ENCODE measurements around the gene TCF4. TPM values are rescaled to one million over a fixed set of nuclear protein-coding genes. Genes with fewer than 3 reads are reported as not detected.

TCF4 gene
- total and polyA plus RNA-seq, 7 experiments from 2014 or later: 0.94 to 21.8 (median 2.6) TPM

- Histone ChIP-seq H3K9me3 (ENCODE audit: control insufficient read depth in 2 of 3, low read length in 3 of 3) (no peaks in the 10 kb centered on the region), H3K27me3 (ENCODE audit: control insufficient read depth in 2 of 2, insufficient read depth in 2 of 2, low read length in 2 of 2) (no peaks in the 10 kb centered on the region), H3K27ac (ENCODE audit: low read depth, low read length) (no peak overlapping the region), H3K4me1 (ENCODE audit: control insufficient read depth in 2 of 2, insufficient read depth in 2 of 2, low read length in 2 of 2) (no peaks in the 10 kb centered on the region), H3K4me3 (ENCODE audit: low read length) (no peak overlapping the region), H3K36me3 (ENCODE audit: control insufficient read depth in 2 of 3, insufficient read depth in 3 of 3, low read length in 3 of 3) (no peaks in the 10 kb centered on the region)
- POLR2A ChIA-PET: no interaction called here
- ATAC-seq: no peak
- no peak for DNase-seq
- Mint-ChIP-seq H3K27ac (no peak overlapping the region), H3K4me1 (no peaks in the 10 kb centered on the region), H3K27me3 (peaks cover 0 to 4% (median 0%) of the 10 kb centered on the region in 5 donors), H3K36me3 (no peaks in the 10 kb centered on the region), H3K4me3 (no peak overlapping the region), H3K9me3 (no peaks in the 10 kb centered on the region)
- intact Hi-C loops (cut with micrococcal nuclease): no loop called here
- CTCF ChIA-PET: no interaction called here
Measured at GRCh38 chr18:55524353-55525073, 63.5 kb downstream of the TCF4 start.

- peaks cover 0 to 4% (median 0%) of the 10 kb centered on the region in 5 donors for H3K27me3 Mint-ChIP-seq
- H3K4me1 ChIP-seq (ENCODE audit: control insufficient read depth in 2 of 2, insufficient read depth in 2 of 2, low read length in 2 of 2): no peaks in the 10 kb centered on the region
- H3K27ac ChIP-seq (ENCODE audit: low read depth, low read length): no peak overlapping the region
- DNase-seq (no peak), ATAC-seq (no peak)
- no peak overlapping the region for H3K4me3 ChIP-seq (ENCODE audit: low read length)
- H3K27ac Mint-ChIP-seq: no peak overlapping the region
- H3K4me3 Mint-ChIP-seq: no peak overlapping the region
- POLR2A ChIA-PET: no interaction called here
- no peaks in the 10 kb centered on the region for H3K9me3 Mint-ChIP-seq
- H3K36me3 Mint-ChIP-seq: no peaks in the 10 kb centered on the region
- no peaks in the 10 kb centered on the region for H3K4me1 Mint-ChIP-seq
- no peaks in the 10 kb centered on the region for H3K9me3 ChIP-seq (ENCODE audit: control insufficient read depth in 2 of 3, low read length in 3 of 3)
- CTCF ChIA-PET: no interaction called here
- no peaks in the 10 kb centered on the region for H3K27me3 ChIP-seq (ENCODE audit: control insufficient read depth in 2 of 2, insufficient read depth in 2 of 2, low read length in 2 of 2)
- H3K36me3 ChIP-seq (ENCODE audit: control insufficient read depth in 2 of 3, insufficient read depth in 3 of 3, low read length in 3 of 3): no peaks in the 10 kb centered on the region
- intact Hi-C loops (cut with micrococcal nuclease): no loop called here
Measured at GRCh38 chr18:55523001-55523400, 65.0 kb downstream of the TCF4 start.

GRCh38 chr18:55522011-55522410, 66.0 kb downstream of the TCF4 start:
- H3K4me1 ChIP-seq (ENCODE audit: control insufficient read depth in 2 of 2, insufficient read depth in 2 of 2, low read length in 2 of 2): no peaks in the 10 kb centered on the region
- DNase-seq (no peak), ATAC-seq (no peak)
- Mint-ChIP-seq H3K36me3 (no peaks in the 10 kb centered on the region), H3K4me1 (no peaks in the 10 kb centered on the region), H3K4me3 (no peak overlapping the region), H3K9me3 (no peaks in the 10 kb centered on the region), H3K27ac (no peak overlapping the region), H3K27me3 (peaks cover 0 to 2% (median 0%) of the 10 kb centered on the region in 5 donors)
- H3K27me3 ChIP-seq (ENCODE audit: control insufficient read depth in 2 of 2, insufficient read depth in 2 of 2, low read length in 2 of 2): no peaks in the 10 kb centered on the region
- no peaks in the 10 kb centered on the region for H3K36me3 ChIP-seq (ENCODE audit: control insufficient read depth in 2 of 3, insufficient read depth in 3 of 3, low read length in 3 of 3)
- CTCF ChIA-PET: no interaction called here
- no peak overlapping the region for H3K4me3 ChIP-seq (ENCODE audit: low read length)
- intact Hi-C loops (cut with micrococcal nuclease): loop anchor here in 1 of 2 donors (1.0 kb wide), 1 partner anchor 106 kb away; no protein-coding TSS in a partner anchor
- H3K9me3 ChIP-seq (ENCODE audit: control insufficient read depth in 2 of 3, low read length in 3 of 3): no peaks in the 10 kb centered on the region
- POLR2A ChIA-PET: no interaction called here
- no peak overlapping the region for H3K27ac ChIP-seq (ENCODE audit: low read depth, low read length)

GRCh38 chr18:55517055-55517454, 70.9 kb downstream of the TCF4 start:
- Histone ChIP-seq H3K9me3 (ENCODE audit: control insufficient read depth in 2 of 3, low read length in 3 of 3) (no peaks in the 10 kb centered on the region), H3K4me3 (ENCODE audit: low read length) (no peak overlapping the region), H3K36me3 (ENCODE audit: control insufficient read depth in 2 of 3, insufficient read depth in 3 of 3, low read length in 3 of 3) (no peaks in the 10 kb centered on the region), H3K27me3 (ENCODE audit: control insufficient read depth in 2 of 2, insufficient read depth in 2 of 2, low read length in 2 of 2) (no peaks in the 10 kb centered on the region), H3K4me1 (ENCODE audit: control insufficient read depth in 2 of 2, insufficient read depth in 2 of 2, low read length in 2 of 2) (no peaks in the 10 kb centered on the region), H3K27ac (ENCODE audit: low read depth, low read length) (no peak overlapping the region)
- Mint-ChIP-seq H3K4me3 (no peak overlapping the region), H3K27me3 (no peaks in the 10 kb centered on the region), H3K27ac (no peak overlapping the region), H3K9me3 (no peaks in the 10 kb centered on the region), H3K4me1 (no peaks in the 10 kb centered on the region), H3K36me3 (no peaks in the 10 kb centered on the region)
- DNase-seq (no peak), ATAC-seq (no peak)
- CTCF ChIA-PET: no interaction called here
- POLR2A ChIA-PET: no interaction called here
- intact Hi-C loops (cut with micrococcal nuclease): no loop called here

GRCh38 chr18:55515941-55516710, 71.9 kb downstream of the TCF4 start:
- ATAC-seq: no peak
- Mint-ChIP-seq H3K4me1 (no peaks in the 10 kb centered on the region), H3K27me3 (no peaks in the 10 kb centered on the region), H3K27ac (no peak overlapping the region), H3K9me3 (no peaks in the 10 kb centered on the region), H3K4me3 (no peak overlapping the region), H3K36me3 (no peaks in the 10 kb centered on the region)
- POLR2A ChIA-PET: interaction anchor here (0.5 kb wide), 1 partner anchor 28 kb away, joined by 5 read pairs; no protein-coding TSS in a partner anchor
- H3K27ac ChIP-seq (ENCODE audit: low read depth, low read length): no peak overlapping the region
- intact Hi-C loops (cut with micrococcal nuclease): no loop called here
- DNase-seq: no peak
- no peaks in the 10 kb centered on the region for H3K9me3 ChIP-seq (ENCODE audit: control insufficient read depth in 2 of 3, low read length in 3 of 3)
- no peaks in the 10 kb centered on the region for H3K36me3 ChIP-seq (ENCODE audit: control insufficient read depth in 2 of 3, insufficient read depth in 3 of 3, low read length in 3 of 3)
- no peaks in the 10 kb centered on the region for H3K4me1 ChIP-seq (ENCODE audit: control insufficient read depth in 2 of 2, insufficient read depth in 2 of 2, low read length in 2 of 2)
- no peak overlapping the region for H3K4me3 ChIP-seq (ENCODE audit: low read length)
- H3K27me3 ChIP-seq (ENCODE audit: control insufficient read depth in 2 of 2, insufficient read depth in 2 of 2, low read length in 2 of 2): no peaks in the 10 kb centered on the region
- CTCF ChIA-PET: no interaction called here

GRCh38 chr18:55515214-55515613, 72.8 kb downstream of the TCF4 start:
- Mint-ChIP-seq H3K4me1 (no peaks in the 10 kb centered on the region), H3K4me3 (no peak overlapping the region), H3K36me3 (no peaks in the 10 kb centered on the region), H3K27me3 (peaks cover 0 to 3% (median 0%) of the 10 kb centered on the region in 5 donors), H3K9me3 (no peaks in the 10 kb centered on the region), H3K27ac (no peak overlapping the region)
- intact Hi-C loops (cut with micrococcal nuclease): no loop called here
- Histone ChIP-seq H3K27me3 (ENCODE audit: control insufficient read depth in 2 of 2, insufficient read depth in 2 of 2, low read length in 2 of 2) (no peaks in the 10 kb centered on the region), H3K4me3 (ENCODE audit: low read length) (no peak overlapping the region), H3K4me1 (ENCODE audit: control insufficient read depth in 2 of 2, insufficient read depth in 2 of 2, low read length in 2 of 2) (no peaks in the 10 kb centered on the region), H3K9me3 (ENCODE audit: control insufficient read depth in 2 of 3, low read length in 3 of 3) (no peaks in the 10 kb centered on the region), H3K27ac (ENCODE audit: low read depth, low read length) (no peak overlapping the region), H3K36me3 (ENCODE audit: control insufficient read depth in 2 of 3, insufficient read depth in 3 of 3, low read length in 3 of 3) (no peaks in the 10 kb centered on the region)
- CTCF ChIA-PET: no interaction called here
- ATAC-seq (no peak), DNase-seq (no peak)
- POLR2A ChIA-PET: no interaction called here

- no peaks in the 10 kb centered on the region for H3K9me3 Mint-ChIP-seq
- DNase-seq (no peak), ATAC-seq (no peak)
- H3K36me3 Mint-ChIP-seq: no peaks in the 10 kb centered on the region
- H3K36me3 ChIP-seq (ENCODE audit: control insufficient read depth in 2 of 3, insufficient read depth in 3 of 3, low read length in 3 of 3): no peaks in the 10 kb centered on the region
- ChIA-PET CTCF (no interaction called here), POLR2A (no interaction called here)
- intact Hi-C loops (cut with micrococcal nuclease): no loop called here
- H3K9me3 ChIP-seq (ENCODE audit: control insufficient read depth in 2 of 3, low read length in 3 of 3): no peaks in the 10 kb centered on the region
- H3K27me3 ChIP-seq (ENCODE audit: control insufficient read depth in 2 of 2, insufficient read depth in 2 of 2, low read length in 2 of 2): no peaks in the 10 kb centered on the region
- H3K4me1 ChIP-seq (ENCODE audit: control insufficient read depth in 2 of 2, insufficient read depth in 2 of 2, low read length in 2 of 2): no peaks in the 10 kb centered on the region
- H3K4me3 Mint-ChIP-seq: no peak overlapping the region
- H3K27ac Mint-ChIP-seq: no peak overlapping the region
- peaks cover 0 to 3% (median 0%) of the 10 kb centered on the region in 5 donors for H3K27me3 Mint-ChIP-seq
- no peak overlapping the region for H3K4me3 ChIP-seq (ENCODE audit: low read length)
- no peaks in the 10 kb centered on the region for H3K4me1 Mint-ChIP-seq
- H3K27ac ChIP-seq (ENCODE audit: low read depth, low read length): no peak overlapping the region
Measured at GRCh38 chr18:55513161-55513560, 74.8 kb downstream of the TCF4 start.

Measured in naive thymus-derived CD4-positive, alpha-beta T cell (primary cell).